ENCODE results near the gene DNAH1. TPM values are rescaled to one million over a fixed set of nuclear protein-coding genes. Genes with fewer than 3 reads are reported as not detected.
A peak's percentile ranks its signal among the peaks of the same experiment; 100 is the strongest.

Gene DNAH1
- polyA plus RNA-seq, 1 donor (not counting 4 experiments of a cell fraction or from before 2014, with no cell fraction given) = 0.33 TPM

DNA sequence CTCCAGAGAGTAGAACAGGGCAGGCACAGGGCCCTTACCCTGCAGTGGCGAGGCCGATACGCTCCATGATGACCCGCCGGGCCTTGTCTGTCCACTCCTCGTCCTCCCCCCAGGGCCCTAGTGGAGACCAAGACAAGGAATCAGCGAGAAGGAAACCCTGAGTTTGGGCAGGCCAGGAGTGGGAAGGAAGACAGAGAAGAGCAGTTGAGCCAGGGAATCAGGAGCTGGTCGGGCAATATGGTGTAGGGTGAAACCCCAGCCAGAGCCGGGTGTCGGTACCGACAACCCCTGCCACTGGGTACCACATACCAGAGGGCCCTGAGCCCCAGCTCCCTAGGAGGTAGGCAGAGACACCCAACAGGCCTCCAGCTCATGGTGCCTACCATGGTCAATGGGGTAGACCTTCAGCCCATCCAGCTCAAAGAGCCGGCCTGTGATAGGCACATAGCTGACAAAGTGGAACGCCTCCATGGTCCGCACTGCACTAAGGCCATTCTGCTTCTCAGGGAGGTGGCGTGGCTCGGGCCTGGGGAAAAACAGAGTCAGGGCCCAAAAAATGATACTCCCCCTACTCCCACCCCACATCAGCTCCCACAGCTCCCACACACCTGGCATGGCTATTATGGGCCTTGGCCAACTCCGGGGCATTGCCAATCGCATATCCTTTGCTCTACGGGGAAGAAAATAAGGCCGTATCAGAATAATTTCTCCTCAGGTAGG, 90.8 kb downstream of the DNAH1 start:
- Histone ChIP-seq H4K20me1 (ENCODE audit: control insufficient read depth, extremely low read depth, insufficient read depth, low read length) (no peaks in the 10 kb centered on the region), H3K4me1 (ENCODE audit: control insufficient read depth, extremely low read depth, insufficient read depth, low read length) (peaks cover 67% of the 10 kb centered on the region), H3K9me3 (ENCODE audit: control insufficient read depth, low read depth, low read length) (no peaks in the 10 kb centered on the region), H3K4me3 (ENCODE audit: control insufficient read depth in 2 of 3, extremely low read depth in 1 of 3, insufficient read depth in 2 of 3, low read depth in 1 of 3, low read length in 3 of 3) (peak overlapping the region in 2 of 3 experiments; percentile 11 to 15), H2AFZ (ENCODE audit: control insufficient read depth, low read length) (no peak overlapping the region), H3K27me3 (ENCODE audit: control insufficient read depth, extremely low read depth, insufficient read depth, low read length) (no peaks in the 10 kb centered on the region), H3K36me3 (ENCODE audit: control insufficient read depth in 2 of 2, extremely low read depth in 1 of 2, insufficient read depth in 2 of 2, low read length in 2 of 2) (peaks cover 30 to 53% of the 10 kb centered on the region in 2 experiments), H3K79me2 (ENCODE audit: control insufficient read depth, insufficient read depth, low read length) (peaks cover 37% of the 10 kb centered on the region), H3K27ac (ENCODE audit: control insufficient read depth, insufficient read depth, low read length) (peak overlapping the region; percentile 92), H3K9ac (ENCODE audit: control insufficient read depth, extremely low read depth, insufficient read depth, low read length) (peak overlapping the region; percentile 80), H3K9me1 (ENCODE audit: control insufficient read depth, extremely low read depth, insufficient read depth, low read length) (peaks cover 3% of the 10 kb centered on the region), H3K4me2 (ENCODE audit: control insufficient read depth, extremely low read depth, insufficient read depth, low read depth, low read length) (peak overlapping the region; percentile 95)
- FAIRE-seq (peak; percentile 53), DNase-seq (ENCODE audit: low read depth, low spot score) (no peak)
- dilution Hi-C loops (cut with MboI; ENCODE audit: extremely low pct_ligation_motif_present, low sequenced_read_pairs) = no loop called here
- TF ChIP-seq EZH2 (IDR thresholded peaks at IDR 0.05; ENCODE audit: low read length) = no peak
- TF ChIP-seq, protein P1, sequence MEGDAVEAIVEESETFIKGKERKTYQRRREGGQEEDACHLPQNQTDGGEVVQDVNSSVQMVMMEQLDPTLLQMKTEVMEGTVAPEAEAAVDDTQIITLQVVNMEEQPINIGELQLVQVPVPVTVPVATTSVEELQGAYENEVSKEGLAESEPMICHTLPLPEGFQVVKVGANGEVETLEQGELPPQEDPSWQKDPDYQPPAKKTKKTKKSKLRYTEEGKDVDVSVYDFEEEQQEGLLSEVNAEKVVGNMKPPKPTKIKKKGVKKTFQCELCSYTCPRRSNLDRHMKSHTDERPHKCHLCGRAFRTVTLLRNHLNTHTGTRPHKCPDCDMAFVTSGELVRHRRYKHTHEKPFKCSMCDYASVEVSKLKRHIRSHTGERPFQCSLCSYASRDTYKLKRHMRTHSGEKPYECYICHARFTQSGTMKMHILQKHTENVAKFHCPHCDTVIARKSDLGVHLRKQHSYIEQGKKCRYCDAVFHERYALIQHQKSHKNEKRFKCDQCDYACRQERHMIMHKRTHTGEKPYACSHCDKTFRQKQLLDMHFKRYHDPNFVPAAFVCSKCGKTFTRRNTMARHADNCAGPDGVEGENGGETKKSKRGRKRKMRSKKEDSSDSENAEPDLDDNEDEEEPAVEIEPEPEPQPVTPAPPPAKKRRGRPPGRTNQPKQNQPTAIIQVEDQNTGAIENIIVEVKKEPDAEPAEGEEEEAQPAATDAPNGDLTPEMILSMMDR (optimal IDR thresholded peaks at IDR 0.05 in 1 of 3, IDR thresholded peaks at IDR 0.05 in 1 of 3, conservative IDR thresholded peaks at IDR 0.05 in 1 of 3; ENCODE audit: extremely low read depth in 1 of 3, insufficient read depth in 2 of 3, low read length in 3 of 3) = no peak

DNA sequence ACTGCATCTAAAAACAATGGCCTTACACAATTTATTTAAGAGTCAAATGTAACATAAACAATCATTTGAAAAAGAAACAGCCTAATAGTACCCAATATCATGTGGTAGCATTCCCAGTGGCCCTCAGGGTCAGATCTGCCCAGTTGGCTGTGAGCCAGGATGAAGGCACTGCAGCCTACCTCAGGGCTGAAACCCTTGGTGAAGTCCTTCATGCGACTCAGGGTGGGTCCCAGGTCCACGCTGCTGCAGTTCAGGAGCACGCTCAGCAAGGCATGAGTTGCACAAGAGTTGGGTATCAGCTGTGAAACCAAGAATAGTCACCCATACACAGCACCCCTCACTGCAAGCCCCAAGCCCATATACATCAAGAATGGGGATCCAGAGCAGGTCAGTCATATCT, 91.7 kb downstream of the DNAH1 start:
- dilution Hi-C loops (cut with MboI; ENCODE audit: extremely low pct_ligation_motif_present, low sequenced_read_pairs) = no loop called here
- no peaks in the 10 kb centered on the region for H4K20me1 ChIP-seq (ENCODE audit: control insufficient read depth, extremely low read depth, insufficient read depth, low read length)
- no peak for FAIRE-seq
- no peaks in the 10 kb centered on the region for H3K9me3 ChIP-seq (ENCODE audit: control insufficient read depth, low read depth, low read length)
- H3K9me1 ChIP-seq (ENCODE audit: control insufficient read depth, extremely low read depth, insufficient read depth, low read length) = peaks cover 2% of the 10 kb centered on the region
- peak overlapping the region; percentile 18 for H3K9ac ChIP-seq (ENCODE audit: control insufficient read depth, extremely low read depth, insufficient read depth, low read length)
- H3K27me3 ChIP-seq (ENCODE audit: control insufficient read depth, extremely low read depth, insufficient read depth, low read length) = no peaks in the 10 kb centered on the region
- peak overlapping the region; percentile 92 for H3K27ac ChIP-seq (ENCODE audit: control insufficient read depth, insufficient read depth, low read length)
- peaks cover 22 to 44% of the 10 kb centered on the region in 2 experiments for H3K36me3 ChIP-seq (ENCODE audit: control insufficient read depth in 2 of 2, extremely low read depth in 1 of 2, insufficient read depth in 2 of 2, low read length in 2 of 2)
- DNase-seq (ENCODE audit: low read depth, low spot score) = no peak
- peak overlapping the region in 1 of 3 experiments; percentile 95 for H3K4me3 ChIP-seq (ENCODE audit: control insufficient read depth in 2 of 3, extremely low read depth in 1 of 3, insufficient read depth in 2 of 3, low read depth in 1 of 3, low read length in 3 of 3)
- H3K4me1 ChIP-seq (ENCODE audit: control insufficient read depth, extremely low read depth, insufficient read depth, low read length) = peaks cover 75% of the 10 kb centered on the region
- no peak overlapping the region for H2AFZ ChIP-seq (ENCODE audit: control insufficient read depth, low read length)
- TF ChIP-seq, protein P1 (optimal IDR thresholded peaks at IDR 0.05 in 1 of 3, IDR thresholded peaks at IDR 0.05 in 1 of 3, conservative IDR thresholded peaks at IDR 0.05 in 1 of 3; ENCODE audit: extremely low read depth in 1 of 3, insufficient read depth in 2 of 3, low read length in 3 of 3) = no peak
- TF ChIP-seq EZH2 (IDR thresholded peaks at IDR 0.05; ENCODE audit: low read length) = no peak
- H3K79me2 ChIP-seq (ENCODE audit: control insufficient read depth, insufficient read depth, low read length) = peaks cover 41% of the 10 kb centered on the region
- peak overlapping the region; percentile 95 for H3K4me2 ChIP-seq (ENCODE audit: control insufficient read depth, extremely low read depth, insufficient read depth, low read depth, low read length)

All from keratinocyte (primary cell).